GM12892 (cell line): Measurements from ENCODE around the gene SRP19.

Experiments used
- POLR2A ChIP-seq: IDR thresholded peaks from 2 replicates; pipeline ENCODE4 v1.6.1; 2011; ENCODE audit warnings: low read depth, low read length, control low read depth
- POLR2AphosphoS5 ChIP-seq: IDR thresholded peaks from 2 replicates; pipeline ENCODE4 v1.6.1; 2011; ENCODE audit warnings: low read depth, low read length, control low read depth
- TAF1 ChIP-seq: IDR thresholded peaks from 2 replicates; pipeline ENCODE4 v1.6.1; 2011; ENCODE audit warnings: low read depth, mild to moderate bottlenecking, control low read depth, low read length, borderline replicate concordance

DNA sequence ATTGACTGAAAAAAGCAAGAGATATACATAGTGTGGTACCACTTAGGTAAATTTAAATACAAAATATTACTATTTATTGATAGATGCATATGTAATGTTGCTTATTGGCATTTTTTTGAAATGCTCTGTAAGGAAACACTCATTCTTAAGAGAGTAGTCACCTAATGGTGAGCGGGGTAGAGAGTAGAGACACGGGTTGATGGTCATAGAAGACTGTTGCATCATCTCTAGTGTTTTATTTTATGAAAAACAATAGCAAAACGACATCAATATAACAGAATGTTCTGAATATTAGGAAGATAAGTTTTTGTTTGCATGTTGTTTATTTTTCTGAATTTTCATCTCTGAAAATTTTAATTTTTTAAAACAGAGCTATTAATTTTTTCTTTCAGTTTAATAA, 4.0 kb downstream of the SRP19 start:
- no peak for TF ChIP-seq TAF1
- TF ChIP-seq POLR2AphosphoS5: no peak
- TF ChIP-seq POLR2A: no peak
